ENCODE data around the gene ATP10A.

ATP10A gene

GRCh38 chr15:25863111-25863967, at the start of gene ATP10A:
Gene ATP10A (minus strand): TSS chr15:25863327. CDS start chr15:25863096, 231 bp downstream.
- DNase-seq: no peak

- no peak for DNase-seq
These were observed 48.9 kb upstream of the ATP10A start for GRCh38 chr15:25912035-25912434.

GRCh38 chr15:25910832-25911231, 47.7 kb upstream of the ATP10A start:
- no peak for DNase-seq

GRCh38 chr15:25909806-25910205, 46.7 kb upstream of the ATP10A start:
- DNase-seq: no peak

GRCh38 chr15:25909325-25909724, 46.2 kb upstream of the ATP10A start:
- DNase-seq: no peak

GRCh38 chr15:25905140-25905539, 42.0 kb upstream of the ATP10A start:
- no peak for DNase-seq

GRCh38 chr15:25903024-25903581, 40.0 kb upstream of the ATP10A start:
- DNase-seq: no peak

GRCh38 chr15:25901811-25902605, 38.9 kb upstream of the ATP10A start:
- DNase-seq: no peak

- DNase-seq: no peak
These were observed 37.8 kb upstream of the ATP10A start for GRCh38 chr15:25900901-25901300.

- no peak for DNase-seq
These were observed 37.3 kb upstream of the ATP10A start for GRCh38 chr15:25900431-25900830.

- no peak for DNase-seq
These were observed 36.7 kb upstream of the ATP10A start for GRCh38 chr15:25899870-25900269.

GRCh38 chr15:25897658-25898057, 34.5 kb upstream of the ATP10A start:
- DNase-seq: no peak

- no peak for DNase-seq
These were observed 31.3 kb upstream of the ATP10A start for GRCh38 chr15:25894371-25894902.

- DNase-seq: no peak
These were observed 30.5 kb upstream of the ATP10A start for GRCh38 chr15:25893596-25893995.

- DNase-seq: no peak
These were observed 29.0 kb upstream of the ATP10A start for GRCh38 chr15:25892126-25892525.

GRCh38 chr15:25891081-25891480, 28.0 kb upstream of the ATP10A start:
- no peak for DNase-seq

GRCh38 chr15:25890529-25890928, 27.4 kb upstream of the ATP10A start:
- DNase-seq: no peak

- DNase-seq: no peak
These were observed 24.7 kb upstream of the ATP10A start for GRCh38 chr15:25887870-25888269.

- DNase-seq: no peak
These were observed 23.5 kb upstream of the ATP10A start for GRCh38 chr15:25886498-25887140.

GRCh38 chr15:25884370-25884769, 21.2 kb upstream of the ATP10A start:
- DNase-seq: no peak

- no peak for DNase-seq
These were observed 20.5 kb upstream of the ATP10A start for GRCh38 chr15:25883463-25884259.

- no peak for DNase-seq
These were observed 19.3 kb upstream of the ATP10A start for GRCh38 chr15:25882466-25882865.

Data from NCI-H2227 treated with DMSO at 0.1 percent for 48 hours (cell line).